Measurements from ENCODE around the gene PRKCH.

PRKCH gene

GRCh38 chr14:61493239-61493638, 171.9 kb downstream of the PRKCH start:
- DNase-seq (ENCODE audit: low read depth) = no peak

- no peak for DNase-seq (ENCODE audit: low read depth)
Measured at GRCh38 chr14:61494018-61494417, 172.6 kb downstream of the PRKCH start.

GRCh38 chr14:61495809-61496208, 174.4 kb downstream of the PRKCH start:
- DNase-seq (ENCODE audit: low read depth) = no peak

GRCh38 chr14:61498303-61498702, 176.9 kb downstream of the PRKCH start:
- no peak for DNase-seq (ENCODE audit: low read depth)

- no peak for DNase-seq (ENCODE audit: low read depth)
Measured at GRCh38 chr14:61498811-61499210, 177.4 kb downstream of the PRKCH start.

- DNase-seq (ENCODE audit: low read depth) = no peak
Measured at GRCh38 chr14:61499991-61500390, 178.6 kb downstream of the PRKCH start.

- no peak for DNase-seq (ENCODE audit: low read depth)
Measured at GRCh38 chr14:61501714-61502458, 180.5 kb downstream of the PRKCH start.

GRCh38 chr14:61502459-61503093, 181.2 kb downstream of the PRKCH start:
- no peak for DNase-seq (ENCODE audit: low read depth)

GRCh38 chr14:61503167-61503801, 181.9 kb downstream of the PRKCH start:
- no peak for DNase-seq (ENCODE audit: low read depth)

GRCh38 chr14:61504901-61505300, 183.5 kb downstream of the PRKCH start:
- DNase-seq (ENCODE audit: low read depth) = no peak

- no peak for DNase-seq (ENCODE audit: low read depth)
Measured at GRCh38 chr14:61505815-61506809, 184.7 kb downstream of the PRKCH start.

- DNase-seq (ENCODE audit: low read depth) = no peak
Measured at GRCh38 chr14:61508526-61508925, 187.1 kb downstream of the PRKCH start.

- no peak for DNase-seq (ENCODE audit: low read depth)
Measured at GRCh38 chr14:61510736-61511557, 189.6 kb downstream of the PRKCH start.

- DNase-seq (ENCODE audit: low read depth) = peak; percentile 25
Measured at GRCh38 chr14:61511558-61511948, 190.2 kb downstream of the PRKCH start.

GRCh38 chr14:61512026-61512834, 190.9 kb downstream of the PRKCH start:
- no peak for DNase-seq (ENCODE audit: low read depth)

- DNase-seq (ENCODE audit: low read depth) = no peak
Measured at GRCh38 chr14:61513986-61514830, 192.8 kb downstream of the PRKCH start.

- no peak for DNase-seq (ENCODE audit: low read depth)
Measured at GRCh38 chr14:61514927-61515326, 193.5 kb downstream of the PRKCH start.

GRCh38 chr14:61515436-61516117, 194.2 kb downstream of the PRKCH start:
- DNase-seq (ENCODE audit: low read depth) = no peak
